ENCODE measurements around the gene KLK13.

DNA sequence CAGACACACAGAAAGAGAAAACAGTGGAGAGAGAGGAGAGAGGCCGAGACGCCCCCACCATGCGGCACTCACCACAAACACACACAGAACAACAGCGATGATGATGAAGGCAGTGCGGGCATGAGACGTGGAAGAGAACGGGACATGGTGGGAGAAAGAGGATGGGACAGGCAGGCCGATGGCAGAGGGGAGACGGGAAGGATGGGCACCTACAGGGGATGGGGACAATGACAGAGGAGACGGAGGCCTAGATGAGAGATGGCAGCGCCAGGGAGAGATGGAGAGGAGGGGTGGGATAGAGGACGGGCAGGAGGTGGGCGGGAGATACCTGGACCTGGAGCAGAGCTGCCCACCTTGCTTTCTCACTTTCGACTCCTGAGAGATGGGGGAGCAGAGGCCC, 18.9 kb upstream of the KLK13 start:
- TF ChIP-seq EZH2 (IDR thresholded peaks at IDR 0.05; ENCODE audit: low read length): no peak
- TF ChIP-seq, protein P1, sequence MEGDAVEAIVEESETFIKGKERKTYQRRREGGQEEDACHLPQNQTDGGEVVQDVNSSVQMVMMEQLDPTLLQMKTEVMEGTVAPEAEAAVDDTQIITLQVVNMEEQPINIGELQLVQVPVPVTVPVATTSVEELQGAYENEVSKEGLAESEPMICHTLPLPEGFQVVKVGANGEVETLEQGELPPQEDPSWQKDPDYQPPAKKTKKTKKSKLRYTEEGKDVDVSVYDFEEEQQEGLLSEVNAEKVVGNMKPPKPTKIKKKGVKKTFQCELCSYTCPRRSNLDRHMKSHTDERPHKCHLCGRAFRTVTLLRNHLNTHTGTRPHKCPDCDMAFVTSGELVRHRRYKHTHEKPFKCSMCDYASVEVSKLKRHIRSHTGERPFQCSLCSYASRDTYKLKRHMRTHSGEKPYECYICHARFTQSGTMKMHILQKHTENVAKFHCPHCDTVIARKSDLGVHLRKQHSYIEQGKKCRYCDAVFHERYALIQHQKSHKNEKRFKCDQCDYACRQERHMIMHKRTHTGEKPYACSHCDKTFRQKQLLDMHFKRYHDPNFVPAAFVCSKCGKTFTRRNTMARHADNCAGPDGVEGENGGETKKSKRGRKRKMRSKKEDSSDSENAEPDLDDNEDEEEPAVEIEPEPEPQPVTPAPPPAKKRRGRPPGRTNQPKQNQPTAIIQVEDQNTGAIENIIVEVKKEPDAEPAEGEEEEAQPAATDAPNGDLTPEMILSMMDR (optimal IDR thresholded peaks at IDR 0.05 in 1 of 3, IDR thresholded peaks at IDR 0.05 in 1 of 3, conservative IDR thresholded peaks at IDR 0.05 in 1 of 3; ENCODE audit: extremely low read depth in 1 of 3, insufficient read depth in 2 of 3, low read length in 3 of 3): no peak

Data from keratinocyte (primary cell).